ENCODE results near the gene ASH1L. TPM values are rescaled to one million over a fixed set of nuclear protein-coding genes. Genes with fewer than 3 reads are reported as not detected.

ASH1L gene
- total RNA-seq, 1 donor from 2014 or later, result 28.5 TPM

GRCh38 chr1:155481741-155482241 is 80.8 kb downstream of the ASH1L start:
- TF ChIP-seq CTCF (IDR thresholded peaks at IDR 0.05; ENCODE audit: unreplicated experiment), result no peak
- H3K36me3 Mint-ChIP-seq (ENCODE audit: low read depth, unreplicated experiment), result peaks cover 22% of the 10 kb centered on the region
- no peak for DNase-seq (ENCODE audit: low spot score)
- peaks cover 3% of the 10 kb centered on the region for H3K27me3 Mint-ChIP-seq (ENCODE audit: unreplicated experiment)
- no peak overlapping the region for H3K27ac Mint-ChIP-seq (ENCODE audit: unreplicated experiment)
- H3K9me3 Mint-ChIP-seq (ENCODE audit: unreplicated experiment), result no peaks in the 10 kb centered on the region
- no peak overlapping the region for H3K4me3 Mint-ChIP-seq (ENCODE audit: unreplicated experiment)
- H3K4me1 Mint-ChIP-seq (ENCODE audit: unreplicated experiment), result no peaks in the 10 kb centered on the region

DNA sequence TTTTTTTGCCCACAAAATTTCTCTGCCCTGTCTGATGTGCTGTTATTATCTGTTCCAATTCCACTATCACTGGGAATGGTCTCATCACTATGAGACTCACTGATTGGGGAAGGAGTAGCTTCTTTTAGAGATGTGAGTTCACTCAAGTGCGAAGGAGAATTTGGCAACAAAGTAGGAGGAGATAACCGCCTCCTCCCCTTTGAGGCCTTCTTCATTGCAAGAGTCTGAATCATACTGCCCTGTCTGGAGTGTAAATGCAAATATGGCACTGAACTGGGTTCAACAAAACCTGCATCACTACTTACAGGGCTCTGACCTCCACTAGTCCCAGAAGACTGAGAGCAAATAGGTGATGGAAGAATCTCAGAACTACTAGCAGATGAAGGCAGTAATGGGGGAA is 83.4 kb downstream of the ASH1L start:
- no peaks in the 10 kb centered on the region for H3K9me3 Mint-ChIP-seq (ENCODE audit: unreplicated experiment)
- peaks cover 3% of the 10 kb centered on the region for H3K27me3 Mint-ChIP-seq (ENCODE audit: unreplicated experiment)
- no peak overlapping the region for H3K4me3 Mint-ChIP-seq (ENCODE audit: unreplicated experiment)
- no peaks in the 10 kb centered on the region for H3K4me1 Mint-ChIP-seq (ENCODE audit: unreplicated experiment)
- peak overlapping the region; percentile 8 for H3K27ac Mint-ChIP-seq (ENCODE audit: unreplicated experiment)
- DNase-seq (ENCODE audit: low spot score), result no peak
- TF ChIP-seq CTCF (IDR thresholded peaks at IDR 0.05; ENCODE audit: unreplicated experiment), result no peak
- H3K36me3 Mint-ChIP-seq (ENCODE audit: low read depth, unreplicated experiment), result peaks cover 27% of the 10 kb centered on the region

DNA sequence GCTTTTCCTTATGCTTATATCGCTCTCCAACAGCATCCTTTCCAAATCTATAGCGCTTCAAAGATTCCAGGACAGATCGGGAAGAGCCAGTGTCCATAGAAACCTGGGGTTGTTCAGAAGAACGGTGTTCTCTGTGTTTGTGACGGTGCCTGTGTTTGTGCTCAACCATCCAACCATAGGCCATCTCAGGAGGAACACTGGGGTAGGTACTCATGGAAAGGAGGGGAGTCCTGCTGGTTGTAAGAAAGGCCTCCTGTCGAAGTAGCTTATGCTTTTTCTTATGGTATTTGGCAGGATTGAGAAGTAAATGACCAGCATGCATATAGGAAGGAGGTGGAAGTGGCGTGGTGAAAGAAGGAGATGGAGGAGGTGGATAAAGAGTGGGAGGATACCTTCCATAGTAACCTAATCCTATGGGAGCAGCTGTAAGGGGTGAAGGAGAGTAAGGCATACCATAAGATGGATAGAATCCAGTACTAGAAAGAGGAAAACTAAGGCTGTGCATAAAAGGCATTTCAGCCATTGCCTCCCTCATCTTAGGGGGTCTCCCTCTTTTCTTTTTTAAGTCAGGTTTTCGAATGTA is 84.2 kb downstream of the ASH1L start:
- Mint-ChIP-seq H3K9me3 (ENCODE audit: unreplicated experiment) (no peaks in the 10 kb centered on the region), H3K27ac (ENCODE audit: unreplicated experiment) (no peak overlapping the region), H3K4me3 (ENCODE audit: unreplicated experiment) (no peak overlapping the region), H3K27me3 (ENCODE audit: unreplicated experiment) (peaks cover 3% of the 10 kb centered on the region), H3K36me3 (ENCODE audit: low read depth, unreplicated experiment) (peaks cover 27% of the 10 kb centered on the region), H3K4me1 (ENCODE audit: unreplicated experiment) (no peaks in the 10 kb centered on the region)
- TF ChIP-seq CTCF (IDR thresholded peaks at IDR 0.05; ENCODE audit: unreplicated experiment), result no peak
- DNase-seq (ENCODE audit: low spot score), result no peak

- DNase-seq (ENCODE audit: low spot score), result no peak
- H3K9me3 Mint-ChIP-seq (ENCODE audit: unreplicated experiment), result no peaks in the 10 kb centered on the region
- no peak overlapping the region for H3K27ac Mint-ChIP-seq (ENCODE audit: unreplicated experiment)
- no peak for TF ChIP-seq CTCF (IDR thresholded peaks at IDR 0.05; ENCODE audit: unreplicated experiment)
- no peak overlapping the region for H3K4me3 Mint-ChIP-seq (ENCODE audit: unreplicated experiment)
- H3K4me1 Mint-ChIP-seq (ENCODE audit: unreplicated experiment), result no peaks in the 10 kb centered on the region
- H3K36me3 Mint-ChIP-seq (ENCODE audit: low read depth, unreplicated experiment), result peaks cover 32% of the 10 kb centered on the region
- H3K27me3 Mint-ChIP-seq (ENCODE audit: unreplicated experiment), result no peaks in the 10 kb centered on the region
Observed at GRCh38 chr1:155474146-155474545, 88.5 kb downstream of the ASH1L start.

DNA sequence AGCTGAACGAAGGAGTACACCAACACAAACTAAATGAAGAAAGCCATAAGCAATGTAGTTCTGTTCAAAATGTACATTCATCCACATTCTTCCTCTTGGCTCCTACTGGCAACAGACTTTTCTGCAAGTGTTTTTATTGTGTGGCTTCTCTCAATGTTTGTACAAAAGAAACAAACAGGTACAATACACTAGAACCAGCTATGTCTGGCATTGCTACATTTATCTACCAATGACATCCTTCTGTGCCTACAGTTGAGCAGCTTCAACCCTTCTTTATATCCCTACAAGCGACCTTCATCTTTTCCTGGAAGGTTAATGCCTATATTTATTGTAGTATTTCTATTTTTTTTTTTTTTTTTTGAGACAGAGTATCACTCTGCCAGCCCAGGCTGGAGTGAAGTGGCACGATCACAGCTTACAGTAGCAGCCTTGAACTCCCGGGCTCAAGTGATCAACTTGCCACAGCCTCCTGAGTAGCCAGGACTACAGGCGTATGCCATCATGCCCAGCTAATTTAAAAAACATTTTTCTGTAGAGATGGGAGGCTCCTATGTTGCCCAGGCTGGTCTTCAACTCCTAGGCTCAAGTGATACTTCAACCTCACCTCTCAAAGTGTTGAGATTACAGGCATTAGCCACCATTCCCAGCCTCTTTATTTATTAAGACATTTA is 89.3 kb downstream of the ASH1L start:
- H3K4me1 Mint-ChIP-seq (ENCODE audit: unreplicated experiment), result no peaks in the 10 kb centered on the region
- H3K36me3 Mint-ChIP-seq (ENCODE audit: low read depth, unreplicated experiment), result peaks cover 25% of the 10 kb centered on the region
- TF ChIP-seq CTCF (IDR thresholded peaks at IDR 0.05; ENCODE audit: unreplicated experiment), result no peak
- DNase-seq (ENCODE audit: low spot score), result no peak
- H3K27me3 Mint-ChIP-seq (ENCODE audit: unreplicated experiment), result no peaks in the 10 kb centered on the region
- H3K4me3 Mint-ChIP-seq (ENCODE audit: unreplicated experiment), result no peak overlapping the region
- H3K9me3 Mint-ChIP-seq (ENCODE audit: unreplicated experiment), result no peaks in the 10 kb centered on the region
- H3K27ac Mint-ChIP-seq (ENCODE audit: unreplicated experiment), result no peak overlapping the region

Data from endothelial cell (in vitro differentiated cells).